K562 (cell line): Measurements from ENCODE around the gene ZDHHC19. TPM values are rescaled to one million over a fixed set of nuclear protein-coding genes. Genes with fewer than 3 reads are reported as not detected.
A peak's percentile ranks its signal among the peaks of the same experiment; 100 is the strongest.

Experiments
- AFF1 ChIP-seq, 2 experiments: fragments of 450-650 bp; IDR thresholded peaks; 2 replicates each; pipeline ENCODE4 v1.6.1; 2018; ENCODE audit warnings: mild to moderate bottlenecking in 2 of 2, low read depth in 1 of 2; ENCODE audit not compliant: partially characterized antibody in 2 of 2
- CLOCK ChIP-seq: fragments of 250-450 bp; sonication (Bioruptor Pico); IDR thresholded peaks from 2 replicates; pipeline ENCODE4 v1.4.0; 2020; ENCODE audit warnings: mild to moderate bottlenecking, moderate library complexity, borderline replicate concordance
- CREB3 ChIP-seq: fragments of 450-650 bp; conservative IDR thresholded peaks from 2 replicates; pipeline ENCODE4 v1.6.1; 2016; ENCODE audit warnings: missing genetic modification characterization, low read depth, mild to moderate bottlenecking, missing compliant biosample characterization, moderate library complexity
- CXXC5 ChIP-seq: fragments of 250-450 bp; sonication (Bioruptor Pico); IDR thresholded peaks from 2 replicates; pipeline ENCODE4 v1.8.0; 2022; ENCODE audit warnings: inconsistent platforms, mild to moderate bottlenecking, moderate library complexity
- ELF2 ChIP-seq: fragments of 250-450 bp; sonication (Bioruptor Pico); IDR thresholded peaks from 2 replicates; pipeline ENCODE4 v1.5.0; 2021; ENCODE audit warnings: mild to moderate bottlenecking
- LCOR ChIP-seq: sonication (generic); formaldehyde crosslinking; IDR thresholded peaks from 2 replicates; pipeline ENCODE4 v1.8.0; 2022; ENCODE audit warnings: mild to moderate bottlenecking, missing genetic modification reagents
- NFATC3 ChIP-seq: fragments of 450-650 bp; IDR thresholded peaks from 2 replicates; pipeline ENCODE4 v1.6.1; 2017; ENCODE audit warnings: mild to moderate bottlenecking
- NR1H2 ChIP-seq: sonication (generic); formaldehyde crosslinking; IDR thresholded peaks from 2 replicates; pipeline ENCODE4 v1.4.0; 2020; ENCODE audit warnings: mild to moderate bottlenecking, missing genetic modification reagents
- ZBTB33 ChIP-seq: sonication (generic); formaldehyde crosslinking; IDR thresholded peaks from 2 replicates; pipeline ENCODE4 v1.8.1; 2023; ENCODE audit warnings: mild to moderate bottlenecking, missing genetic modification reagents
- ZBTB7A ChIP-seq: IDR thresholded peaks from 2 replicates; pipeline ENCODE4 v1.6.1; 2011; ENCODE audit warnings: low read depth, mild to moderate bottlenecking, low read length, moderate library complexity, borderline replicate concordance; ENCODE audit not compliant: control insufficient read depth
- ZNF23 ChIP-seq: fragments of 250-450 bp; sonication (Bioruptor Pico); IDR thresholded peaks from 2 replicates; pipeline ENCODE4 v1.4.0; 2020; ENCODE audit warnings: mild to moderate bottlenecking
- ZNF277 ChIP-seq: fragments of 250-450 bp; sonication (Bioruptor Pico); IDR thresholded peaks from 2 replicates; pipeline ENCODE4 v1.8.0; 2022; ENCODE audit warnings: inconsistent platforms, mild to moderate bottlenecking, moderate library complexity, borderline replicate concordance
- ZNF740 ChIP-seq, 3 experiments: fragments of 200-800 bp in 1 of 3; sonication (Bioruptor generic) in 1 of 3; sonication (generic) in 1 of 3; formaldehyde crosslinking in 1 of 3; IDR thresholded peaks; 2 replicates each; pipeline versions ENCODE4 v1.6.1 to v1.8.0; 2016 to 2022; ENCODE audit warnings: mild to moderate bottlenecking in 2 of 3, missing compliant biosample characterization in 2 of 3, missing genetic modification characterization in 2 of 3, missing genetic modification reagents in 1 of 3
- polyA plus RNA-seq, 8 experiments: library from polyadenylated mRNA; depleted of rRNA in 4 of 8; stranded (reverse) in 5 of 8; unstranded in 3 of 8; fragments of >200 nt; fragmentation: Nextera tagmentation in 2 of 8; fragmentation: Illumina TruSeq in 1 of 8; extraction: Ambion mirVana in 2 of 8; extraction: Trizol in 1 of 8; gene quantifications; 2 replicates each; pipeline versions ENCODE4 v1.2.1 to v1.2.3, GENCODE V29; 2011 to 2014; ENCODE audit warnings: inconsistent platforms in 1 of 8, missing spikeins in 1 of 8
- total RNA-seq, 7 experiments: library from RNA; depleted of rRNA in 6 of 7; stranded (reverse); fragments of >200 nt in 6 of 7; fragmentation: Illumina TruSeq in 2 of 7; extraction: Trizol in 2 of 7; gene quantifications; 2 replicates each; pipeline versions ENCODE4 v1.2.1 to v1.2.3, GENCODE V29; 2011 to 2021; ENCODE audit warnings: low replicate concordance in 1 of 7

The ZDHHC19 gene
- total and polyA plus RNA-seq, 9 of the 15 experiments (the other 6 are each of a cell fraction or from before 2014, with no cell fraction given) = 0.40 to 5.5 (median 1.1) TPM

- TF ChIP-seq CLOCK (CRISPR knock-in tag) = no peak
- TF ChIP-seq CXXC5 = peak; percentile 21; the same call in 1 of the 2 replicates
- TF ChIP-seq ZBTB33 (CRISPR knock-in tag) = peak; percentile 83
- no peak for TF ChIP-seq CREB3 (tag)
- TF ChIP-seq NR1H2 (CRISPR knock-in tag) = no peak
- TF ChIP-seq ELF2 (CRISPR knock-in tag) = no peak
- no peak for TF ChIP-seq AFF1 (IDR thresholded peaks at IDR 0.05; ENCODE audit: low read depth in 1 of 2, partially characterized antibody in 2 of 2)
- TF ChIP-seq NFATC3 = no peak
- TF ChIP-seq LCOR (CRISPR knock-in tag) = no peak
- TF ChIP-seq ZBTB7A = peak; percentile 75
- peak; percentile 67 for TF ChIP-seq ZNF740 (CRISPR knock-in tag; IDR thresholded peaks at IDR 0.05)
- no peak for TF ChIP-seq ZNF740 (tag; IDR thresholded peaks at IDR 0.05)
- no peak for TF ChIP-seq ZNF277 (CRISPR knock-in tag)
- no peak for TF ChIP-seq ZNF23
These were observed 3.9 kb downstream of the ZDHHC19 start (continued) for GRCh38 chr3:196207159-196207832.
